ENCODE results near the gene BABAM2. TPM values are rescaled to one million over a fixed set of nuclear protein-coding genes. Genes with fewer than 3 reads are reported as not detected.

The BABAM2 gene
- total RNA-seq, 4 donors from 2014 or later: 33.3 to 48.9 (median 37.9) TPM

- peak overlapping the region in 3 of 4 donors; percentile 19 to 47 (median 30) for H3K27ac ChIP-seq
- H3K4me3 ChIP-seq: no peak overlapping the region
- H3K27me3 ChIP-seq: no peaks in the 10 kb centered on the region
- intact Hi-C loops (cut with DNase I; ENCODE audit: low total_unique reads) (no loop called here), in situ Hi-C loops (cut with MboI; ENCODE audit: low pct_ligation_motif_present in 1 of 4, low pct_unique_long_range_greater_than_20kb in 1 of 4, low sequenced_read_pairs in 3 of 4) (no loop called here)
- WGBS, 2 donors (ENCODE audit: low coverage in 1 of 2): 22 to 34% methylated on average over 2 of the region's 2 CpGs
- no peaks in the 10 kb centered on the region for H3K36me3 ChIP-seq
- DNase-seq: no peak
- H3K4me1 ChIP-seq: peaks cover 0 to 8% (median 0%) of the 10 kb centered on the region in 4 donors
- no peaks in the 10 kb centered on the region for H3K9me3 ChIP-seq
- peak in 2 of 3 donors; percentile 15 to 52 for TF ChIP-seq POLR2AphosphoS5 (IDR thresholded peaks at IDR 0.05)
- TF ChIP-seq CTCF (IDR thresholded peaks at IDR 0.05): no peak
Measured at GRCh38 chr2:28068088-28068487, 177.6 kb downstream of the BABAM2 start.

- in situ Hi-C loops (cut with MboI; ENCODE audit: low pct_ligation_motif_present in 1 of 4, low pct_unique_long_range_greater_than_20kb in 1 of 4, low sequenced_read_pairs in 3 of 4) (no loop called here), intact Hi-C loops (cut with DNase I; ENCODE audit: low total_unique reads) (no loop called here)
- no peaks in the 10 kb centered on the region for H3K36me3 ChIP-seq
- DNase-seq: no peak
- no peak overlapping the region for H3K27ac ChIP-seq
- no peaks in the 10 kb centered on the region for H3K9me3 ChIP-seq
- no peak overlapping the region for H3K4me3 ChIP-seq
- H3K27me3 ChIP-seq: no peaks in the 10 kb centered on the region
- 92 to 93% methylated on average over 5 of the region's 5 CpGs for WGBS, 2 donors (ENCODE audit: low coverage in 1 of 2)
- peaks cover 0 to 8% (median 0%) of the 10 kb centered on the region in 4 donors for H3K4me1 ChIP-seq
- TF ChIP-seq POLR2A (IDR thresholded peaks at IDR 0.05) (no peak), EP300 (IDR thresholded peaks at IDR 0.05; ENCODE audit: low read depth) (no peak)
Measured at GRCh38 chr2:28068527-28068926, 178.0 kb downstream of the BABAM2 start.

GRCh38 chr2:28071221-28071620 lies 180.7 kb downstream of the BABAM2 start:
- in situ Hi-C loops (cut with MboI; ENCODE audit: low pct_ligation_motif_present in 1 of 4, low pct_unique_long_range_greater_than_20kb in 1 of 4, low sequenced_read_pairs in 3 of 4) (no loop called here), intact Hi-C loops (cut with DNase I; ENCODE audit: low total_unique reads) (no loop called here)
- H3K27ac ChIP-seq: no peak overlapping the region
- no peaks in the 10 kb centered on the region for H3K9me3 ChIP-seq
- no peak for TF ChIP-seq POLR2A (IDR thresholded peaks at IDR 0.05)
- no peak for TF ChIP-seq CTCF (IDR thresholded peaks at IDR 0.05)
- TF ChIP-seq EP300 (IDR thresholded peaks at IDR 0.05; ENCODE audit: low read depth): no peak
- TF ChIP-seq POLR2AphosphoS5 (IDR thresholded peaks at IDR 0.05): no peak
- 67 to 70% methylated on average over 4 to 5 of the region's 5 CpGs for WGBS, 2 donors (ENCODE audit: low coverage in 1 of 2)
- peaks cover 0 to 8% (median 0%) of the 10 kb centered on the region in 4 donors for H3K4me1 ChIP-seq
- H3K4me3 ChIP-seq: no peak overlapping the region
- no peak for DNase-seq
- no peaks in the 10 kb centered on the region for H3K36me3 ChIP-seq
- H3K27me3 ChIP-seq: no peaks in the 10 kb centered on the region

GRCh38 chr2:28074137-28074536 lies 183.6 kb downstream of the BABAM2 start:
- Histone ChIP-seq H3K27ac (no peak overlapping the region), H3K27me3 (no peaks in the 10 kb centered on the region), H3K4me3 (no peak overlapping the region), H3K9me3 (no peaks in the 10 kb centered on the region), H3K36me3 (no peaks in the 10 kb centered on the region), H3K4me1 (no peaks in the 10 kb centered on the region)
- DNase-seq: no peak
- intact Hi-C loops (cut with DNase I; ENCODE audit: low total_unique reads): no loop called here
- TF ChIP-seq POLR2AphosphoS5 (IDR thresholded peaks at IDR 0.05) (no peak), POLR2A (IDR thresholded peaks at IDR 0.05) (no peak), EP300 (IDR thresholded peaks at IDR 0.05; ENCODE audit: low read depth) (no peak), CTCF (IDR thresholded peaks at IDR 0.05) (no peak)
- 83 to 100% methylated on average over 1 of the region's 1 CpG for WGBS, 2 donors (ENCODE audit: low coverage in 1 of 2)
- in situ Hi-C loops (cut with MboI; ENCODE audit: low pct_ligation_motif_present in 1 of 4, low pct_unique_long_range_greater_than_20kb in 1 of 4, low sequenced_read_pairs in 3 of 4): no loop called here

GRCh38 chr2:28080911-28081310 lies 190.4 kb downstream of the BABAM2 start:
- in situ Hi-C loops (cut with MboI; ENCODE audit: low pct_ligation_motif_present in 1 of 4, low pct_unique_long_range_greater_than_20kb in 1 of 4, low sequenced_read_pairs in 3 of 4): no loop called here
- WGBS, 2 donors (ENCODE audit: low coverage in 1 of 2): 25 to 42% methylated on average over 1 to 5 of the region's 5 CpGs
- Histone ChIP-seq H3K4me1 (peaks cover 8 to 22% (median 16%) of the 10 kb centered on the region in 4 donors), H3K36me3 (no peaks in the 10 kb centered on the region), H3K27me3 (no peaks in the 10 kb centered on the region), H3K9me3 (no peaks in the 10 kb centered on the region), H3K4me3 (no peak overlapping the region), H3K27ac (peak overlapping the region; percentile 40 to 66 (median 54))
- TF ChIP-seq POLR2AphosphoS5 (IDR thresholded peaks at IDR 0.05): peak in 2 of 3 donors; percentile 6 to 34
- TF ChIP-seq CTCF (IDR thresholded peaks at IDR 0.05): no peak
- no peak for TF ChIP-seq EP300 (IDR thresholded peaks at IDR 0.05; ENCODE audit: low read depth)
- TF ChIP-seq POLR2A (IDR thresholded peaks at IDR 0.05): no peak
- DNase-seq: peak; percentile 39
- intact Hi-C loops (cut with DNase I; ENCODE audit: low total_unique reads): no loop called here

Measured in transverse colon (tissue), 4 donors.